GDM1 (cell line): ENCODE measurements around the gene TMEM258.

Experiments
- DNase-seq: peaks from one replicate; lab custom pipeline; 2025; lab: John Stamatoyannopoulos, UW

The TMEM258 gene

GRCh38 chr11:61820174-61820573 lies 27.8 kb upstream of the TMEM258 start:
- no peak for DNase-seq

GRCh38 chr11:61817471-61818202 lies 25.2 kb upstream of the TMEM258 start:
- DNase-seq: no peak

GRCh38 chr11:61816736-61817455 lies 24.5 kb upstream of the TMEM258 start, which contains the start of gene FADS1:
FADS1 (minus strand) TSS chr11:61817003; CDS start chr11:61816929, 74 bp downstream.
- peak; percentile 96 for DNase-seq

- peak; percentile 33 for DNase-seq
These were observed 23.7 kb upstream of the TMEM258 start for GRCh38 chr11:61815790-61816735.

DNA sequence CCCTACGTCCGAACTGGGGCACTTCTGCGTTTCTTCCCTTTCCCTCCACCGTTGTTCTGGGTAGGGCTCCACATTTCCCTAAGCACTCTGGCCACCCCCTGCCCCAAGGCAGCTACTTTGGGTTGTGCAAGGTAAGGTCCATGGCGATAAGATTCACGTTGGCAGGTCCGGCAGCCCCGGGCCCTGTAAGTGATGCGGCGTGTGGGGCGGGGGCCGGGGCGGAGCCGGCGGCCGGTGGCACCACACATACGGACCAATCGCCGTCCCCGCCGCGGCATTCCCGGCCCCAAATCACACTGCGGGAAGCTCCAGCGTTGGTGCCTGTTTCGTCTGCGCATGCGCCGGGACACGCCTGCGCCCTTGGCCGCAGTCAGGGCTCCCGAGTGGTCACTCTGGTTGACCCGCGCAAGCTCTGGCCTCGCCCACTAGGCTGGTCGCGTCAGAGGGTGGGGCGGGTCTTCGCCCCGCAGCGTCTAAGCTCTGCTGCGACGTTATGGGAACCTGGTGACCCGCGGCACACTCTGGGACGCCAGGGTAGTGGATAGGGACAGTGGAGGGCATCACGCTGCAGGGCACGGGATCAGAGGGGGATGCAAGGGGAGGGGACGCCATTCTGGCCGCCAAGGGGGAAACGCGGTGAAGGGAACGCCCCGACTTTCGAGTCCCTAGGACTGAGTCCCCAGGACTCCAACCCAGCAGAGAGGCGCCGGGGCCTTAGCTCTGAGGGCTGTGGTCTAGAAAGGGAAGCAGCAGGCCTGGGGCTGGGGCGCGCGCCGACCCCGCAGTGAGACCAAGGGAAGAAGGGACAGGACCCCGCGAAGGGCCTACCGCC lies 22.8 kb upstream of the TMEM258 start:
- peak; percentile 80 for DNase-seq

GRCh38 chr11:61814247-61814957 lies 22.0 kb upstream of the TMEM258 start:
- DNase-seq: peak; percentile 23

- DNase-seq: no peak
These were observed 20.5 kb upstream of the TMEM258 start for GRCh38 chr11:61812736-61813411.

- no peak for DNase-seq
These were observed 19.4 kb upstream of the TMEM258 start for GRCh38 chr11:61811831-61812230.

GRCh38 chr11:61810671-61811175 lies 18.3 kb upstream of the TMEM258 start:
- DNase-seq: no peak

GRCh38 chr11:61806785-61807184 lies 14.4 kb upstream of the TMEM258 start:
- DNase-seq: no peak

DNA sequence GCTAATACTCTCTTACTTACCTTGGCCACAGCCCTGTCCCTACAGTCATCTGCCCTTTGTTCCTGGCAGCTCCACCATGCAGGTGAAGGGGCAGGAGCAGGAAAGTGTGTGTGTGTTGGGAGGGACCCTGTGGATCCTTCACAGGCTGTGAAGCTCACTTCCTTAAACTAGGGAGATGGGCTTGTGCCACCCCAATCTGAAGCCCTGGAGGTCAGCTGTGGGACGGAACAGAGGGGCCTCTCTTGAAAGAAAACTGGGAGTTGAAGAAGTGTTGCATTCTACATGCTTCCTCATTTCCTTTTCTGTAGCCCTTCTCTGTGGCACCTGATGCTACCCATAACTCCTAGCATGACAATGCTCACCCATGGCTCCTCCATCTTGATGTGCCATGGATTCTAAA lies 12.7 kb upstream of the TMEM258 start:
- DNase-seq: no peak

- DNase-seq: no peak
These were observed 11.7 kb upstream of the TMEM258 start for GRCh38 chr11:61803889-61804647.

- DNase-seq: no peak
These were observed 10.2 kb upstream of the TMEM258 start for GRCh38 chr11:61802605-61803004.

DNA sequence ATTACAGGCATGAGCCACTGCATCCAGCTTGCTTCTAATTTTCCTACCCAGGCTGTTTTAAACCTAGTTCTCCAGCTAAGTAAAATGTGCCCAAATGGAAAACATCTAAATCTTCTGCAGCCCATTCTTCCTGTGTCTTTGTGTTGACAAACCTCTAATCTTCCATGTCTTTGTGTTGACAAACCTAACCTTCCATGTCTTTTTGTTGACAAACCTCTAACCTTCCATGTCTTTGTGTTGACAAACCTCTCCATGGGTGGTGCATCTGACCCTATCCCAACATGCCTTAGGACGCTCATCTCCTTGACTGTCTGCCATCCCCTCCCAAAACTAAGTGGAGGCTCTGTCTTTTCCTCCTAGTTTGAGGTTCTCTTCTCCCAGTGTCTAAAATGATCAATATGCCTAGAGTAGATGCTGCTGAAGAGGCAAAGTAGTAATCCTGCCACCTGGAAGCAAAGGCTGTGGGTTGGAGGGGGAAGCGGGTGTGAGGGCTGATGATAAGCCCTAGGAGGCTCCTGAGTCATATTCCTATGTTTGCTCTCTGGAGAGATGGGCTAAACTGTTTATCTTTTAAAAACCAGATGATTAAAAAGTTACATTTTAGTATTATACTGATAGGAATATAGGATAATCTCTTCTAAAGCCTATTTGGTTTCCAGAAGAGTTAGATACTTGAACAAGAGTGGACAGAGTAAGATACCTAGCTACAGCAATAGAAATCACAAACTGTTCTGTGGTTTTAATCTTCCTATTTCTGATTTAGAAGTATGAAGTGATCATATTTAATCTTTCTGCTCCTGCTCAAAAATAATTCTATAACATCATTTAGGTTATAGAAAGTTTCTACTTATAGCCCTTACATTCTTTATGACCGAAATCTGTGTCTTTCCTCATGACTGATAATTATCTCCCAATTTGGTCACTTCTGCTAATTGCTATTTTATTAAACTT lies 8.2 kb upstream of the TMEM258 start:
- DNase-seq: no peak

GRCh38 chr11:61799665-61800284 lies 7.4 kb upstream of the TMEM258 start:
- DNase-seq: no peak

- DNase-seq: peak; percentile 63
These were observed 5.0 kb upstream of the TMEM258 start for GRCh38 chr11:61797263-61797944.
